RCC 7860 (cell line): ENCODE results near the gene ATAD3C.
"Not testable (repeated sequence)": the region's sequence is repeated elsewhere in the genome, so short reads cannot be mapped to it uniquely, and the experiment has no call there.

Experiments
- DNase-seq: peaks from one replicate; pipeline ENCODE4 v3.0.0-alpha.2; 2015; ENCODE audit warnings: low spot score
- FAIRE-seq: peaks from 2 replicates; lab custom pipeline; 2012; peaks lifted over from hg19 to GRCh38; lab: Jason Lieb, UNC

Gene ATAD3C

DNA sequence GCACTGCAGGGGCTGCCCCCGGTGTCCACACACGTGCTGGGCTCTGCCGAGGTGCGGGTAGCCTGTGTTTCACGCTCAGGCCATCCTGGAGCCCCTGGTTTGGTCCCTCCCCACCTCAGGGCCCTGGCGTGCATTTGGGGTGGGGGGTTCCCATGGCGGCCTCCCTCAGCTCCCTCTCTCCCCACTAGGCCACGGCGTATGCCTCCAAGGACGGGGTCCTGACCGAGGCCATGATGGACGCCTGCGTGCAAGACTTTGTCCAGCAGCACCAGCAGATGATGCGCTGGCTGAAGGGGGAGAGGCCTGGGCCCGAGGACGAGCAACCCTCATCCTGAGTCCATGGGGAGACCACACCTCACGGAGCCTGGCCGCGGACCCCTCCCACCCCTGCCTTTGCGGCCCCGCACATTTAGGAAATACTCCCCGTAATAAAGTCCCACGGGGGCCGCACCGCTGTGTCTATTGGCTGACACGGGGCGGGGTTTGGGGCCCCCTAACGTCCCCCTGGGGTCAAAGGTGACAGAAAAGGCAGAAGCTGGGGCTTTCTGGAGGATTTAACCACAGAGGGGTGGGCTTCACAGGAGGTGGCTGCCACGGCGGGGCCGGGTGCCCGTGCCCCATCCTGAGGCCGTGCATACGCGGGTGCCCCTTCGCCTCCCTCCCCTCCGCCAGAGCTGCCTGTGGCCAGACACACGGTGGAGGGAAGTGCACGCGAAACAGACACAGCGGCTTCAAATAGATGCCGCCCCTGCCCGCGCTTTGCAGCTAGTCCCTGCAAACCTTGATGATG, 18.9 kb downstream of the ATAD3C start:
- not testable (repeated sequence) for FAIRE-seq, DNase-seq

DNA sequence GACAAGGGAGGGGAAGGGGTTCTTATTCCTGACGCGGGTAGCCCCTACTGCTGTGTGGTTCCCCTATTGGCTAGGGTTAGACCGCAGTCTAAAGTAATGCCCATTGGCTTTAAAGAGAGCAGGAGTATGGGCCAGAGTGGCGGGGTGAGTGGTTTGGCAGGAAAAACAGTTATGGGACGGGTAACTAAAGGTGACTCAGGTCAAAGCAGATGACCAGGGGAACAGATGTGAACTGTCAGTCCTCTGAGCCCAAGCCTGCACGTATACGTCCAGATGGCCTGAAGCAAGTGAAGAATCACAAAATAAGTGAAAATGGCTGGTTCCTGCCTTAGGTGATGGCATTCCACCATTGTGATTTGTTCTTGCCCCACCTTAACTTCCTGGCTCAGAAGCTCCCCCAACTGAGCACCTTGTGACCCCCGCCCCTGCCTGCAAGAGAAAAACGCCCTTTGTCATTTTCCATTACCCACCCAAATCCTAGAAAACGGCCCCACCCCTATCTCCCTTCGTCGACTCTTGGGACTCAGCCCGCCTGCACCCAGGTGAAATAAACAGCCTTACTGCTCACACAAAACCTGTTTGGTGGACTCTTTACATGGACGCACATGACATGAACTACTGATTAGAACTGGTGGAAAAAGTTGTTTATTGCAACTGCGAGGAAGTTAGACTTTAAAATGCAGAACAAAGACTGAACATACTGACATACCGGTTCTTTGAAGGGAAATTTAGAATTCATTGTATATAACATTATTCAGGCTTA, 21.3 kb downstream of the ATAD3C start:
- DNase-seq, result no peak
- no peak for FAIRE-seq

DNA sequence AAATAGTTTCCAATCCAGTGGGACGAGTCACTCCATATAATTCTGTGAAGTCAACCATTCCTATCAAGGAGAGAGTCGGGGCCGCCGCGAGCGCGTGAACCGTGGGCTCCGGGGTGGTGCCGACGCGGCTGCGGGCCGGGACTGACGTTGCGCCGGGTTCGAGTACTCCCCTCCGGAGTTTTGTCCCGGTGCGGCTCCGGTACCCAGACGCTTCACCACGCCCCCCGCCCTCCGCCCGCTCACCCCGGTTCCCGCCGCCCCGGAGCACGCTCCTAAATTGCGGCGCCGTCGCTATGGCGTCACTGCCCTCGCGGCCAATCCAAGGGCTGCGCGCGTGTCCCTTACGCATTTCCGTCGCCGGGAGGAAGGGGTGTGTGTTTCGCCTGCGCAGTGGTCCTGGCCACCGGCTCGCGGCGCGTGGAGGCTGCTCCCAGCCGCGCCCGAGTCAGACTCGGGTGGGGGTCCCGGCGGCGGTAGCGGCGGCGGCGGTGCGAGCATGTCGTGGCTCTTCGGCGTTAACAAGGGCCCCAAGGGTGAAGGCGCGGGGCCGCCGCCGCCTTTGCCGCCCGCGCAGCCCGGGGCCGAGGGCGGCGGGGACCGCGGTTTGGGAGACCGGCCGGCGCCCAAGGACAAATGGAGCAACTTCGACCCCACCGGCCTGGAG, 22.0 kb downstream of the ATAD3C start, which contains the start of gene ATAD3B:
ATAD3B (plus strand) TSS at position 377 of the 664 bp plus-strand sequence; CDS start at position 497, 120 bp downstream.
- FAIRE-seq, result no peak

DNA sequence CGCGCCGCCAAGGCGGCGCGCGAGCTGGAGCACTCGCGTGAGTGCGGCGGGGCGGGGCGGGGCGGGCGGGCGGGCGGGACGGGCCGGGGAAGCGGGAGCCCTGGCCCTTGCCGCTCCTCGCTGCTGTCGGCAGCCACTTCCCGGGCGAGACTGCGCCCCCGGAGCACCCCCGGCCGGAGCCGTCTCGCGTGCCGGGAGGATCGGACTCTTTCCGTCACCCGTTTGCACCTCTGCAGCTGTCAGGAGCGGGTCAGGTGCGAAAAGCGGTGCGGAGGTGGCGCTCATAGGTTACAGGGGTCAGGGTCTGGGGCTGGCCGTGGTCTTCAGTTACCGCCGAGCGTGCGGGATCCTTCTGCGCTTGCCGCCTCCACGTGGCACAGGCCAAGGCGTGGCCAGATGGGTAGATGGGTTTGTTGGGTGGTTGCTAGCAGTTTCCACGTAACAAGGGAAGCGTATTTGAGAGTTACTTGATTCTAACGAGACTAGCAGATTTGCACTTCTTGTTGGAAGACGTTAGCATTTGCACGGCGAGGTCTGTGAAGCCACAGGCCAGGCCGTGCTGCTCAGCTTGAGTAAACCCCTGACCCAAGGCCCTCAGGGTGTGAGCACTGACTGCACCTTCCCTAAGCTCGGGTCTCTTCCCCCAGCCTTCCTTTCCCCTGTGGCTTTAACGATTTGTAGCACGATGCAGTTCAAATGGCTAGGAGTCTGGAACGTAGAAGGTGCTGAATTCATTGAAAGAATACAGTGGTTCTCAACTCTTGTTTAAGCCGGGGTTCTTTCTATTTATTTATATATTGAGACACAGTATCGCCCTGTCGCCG, 22.8 kb downstream of the ATAD3C start:
- not testable (repeated sequence) for DNase-seq, FAIRE-seq

More for the DNA sequence above, 22.0 kb downstream of the ATAD3C start, which contains the start of gene ATAD3B:
- DNase-seq, result peak; percentile 79

DNA sequence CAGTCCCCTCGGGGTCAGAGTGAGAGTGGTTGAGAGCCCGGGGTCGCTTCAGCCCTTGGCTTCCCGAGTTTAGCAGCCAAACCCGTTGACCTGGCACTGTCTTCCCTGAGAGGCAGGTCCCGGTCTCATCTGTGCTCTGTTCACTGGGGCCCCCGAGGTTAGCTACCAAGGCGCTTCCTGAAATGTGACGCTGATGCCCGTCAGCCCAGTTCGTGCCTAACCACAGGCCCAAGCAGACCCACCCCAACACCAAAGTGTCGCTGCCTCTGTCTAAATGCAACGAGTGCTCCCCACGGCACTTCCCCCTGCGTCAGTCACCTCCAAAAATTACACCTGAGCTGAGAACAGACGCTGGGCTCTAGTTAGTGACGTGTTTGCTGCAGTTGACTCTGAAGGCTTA, 26.5 kb downstream of the ATAD3C start:
- FAIRE-seq, DNase-seq: not testable (repeated sequence)

DNA sequence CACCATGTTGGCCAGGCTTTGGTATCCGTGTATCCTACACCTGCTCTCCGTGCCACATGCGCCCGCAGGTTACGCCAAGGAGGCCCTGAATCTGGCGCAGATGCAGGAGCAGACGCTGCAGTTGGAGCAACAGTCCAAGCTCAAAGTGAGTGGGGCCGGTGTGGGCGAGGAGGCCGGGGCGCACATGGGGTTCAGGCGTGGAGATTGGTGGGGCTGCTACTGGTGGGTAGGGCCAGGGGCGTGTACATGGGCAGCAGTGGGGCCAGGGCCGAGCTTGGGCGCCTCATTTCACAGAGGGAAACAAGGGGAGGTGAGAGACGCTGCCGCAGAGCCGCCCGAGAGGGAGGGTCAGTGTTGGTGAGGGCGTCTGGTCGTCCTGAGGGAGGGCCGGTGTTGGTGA, 27.7 kb downstream of the ATAD3C start:
- FAIRE-seq, result no peak
- DNase-seq, result no peak

DNA sequence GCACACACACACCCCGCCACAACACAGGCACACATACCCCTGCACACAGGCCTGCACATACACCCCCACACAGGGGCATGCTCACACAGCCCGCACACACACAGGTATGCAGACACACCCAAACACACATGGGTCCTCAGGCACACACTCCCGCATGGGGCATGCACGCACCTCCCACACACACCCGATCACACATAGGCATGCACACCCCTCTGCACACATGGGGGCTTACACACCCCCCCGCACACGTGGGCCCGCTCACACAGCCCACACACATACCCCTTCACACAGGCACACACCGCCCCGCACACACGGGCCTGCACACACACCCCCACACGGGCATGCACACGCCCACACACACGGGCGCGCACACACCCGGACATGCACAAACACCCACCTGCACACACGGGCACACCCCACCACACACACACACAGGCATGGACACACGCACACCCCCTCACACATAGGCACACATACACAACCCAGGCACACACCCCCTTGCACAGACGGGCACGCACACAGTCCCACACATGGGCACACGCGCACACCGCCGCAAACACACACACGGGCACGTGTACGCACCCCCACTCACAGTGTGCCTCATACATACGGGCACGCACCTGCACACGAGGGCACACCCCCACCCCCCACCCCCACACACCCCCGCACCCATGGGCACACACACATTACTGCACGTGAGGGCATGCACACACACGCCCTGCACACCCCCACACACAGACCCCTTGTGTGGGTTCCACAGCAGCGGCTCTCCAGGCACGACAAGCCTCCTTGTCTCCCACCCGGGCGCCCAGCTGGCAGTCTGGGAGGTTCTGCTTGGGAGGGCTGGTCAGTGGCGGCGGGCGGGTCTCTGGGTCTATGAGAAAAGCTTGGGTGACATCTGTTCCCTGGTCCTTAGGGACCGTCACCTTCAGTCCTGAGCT, 30.3 kb downstream of the ATAD3C start:
- DNase-seq (no peak), FAIRE-seq (no peak)

DNA sequence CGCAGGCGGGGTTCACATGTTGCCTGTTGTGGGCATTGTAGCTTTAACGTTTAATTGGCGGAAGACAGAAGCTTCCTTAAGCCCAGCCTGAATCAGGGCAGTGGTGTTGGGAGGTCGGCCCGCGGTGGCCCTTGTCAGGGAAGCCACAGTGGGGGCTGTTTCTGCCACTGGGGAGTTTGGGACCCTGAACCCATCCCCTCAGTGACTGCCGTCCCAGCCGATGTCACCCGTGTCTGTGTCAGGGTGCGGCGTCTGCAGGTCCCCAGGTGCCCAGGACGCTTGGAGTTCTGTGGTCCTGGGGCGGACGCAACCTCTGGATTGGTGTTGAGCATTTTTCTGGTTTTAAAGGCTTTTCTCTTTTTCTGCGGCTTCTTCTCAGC, 31.0 kb downstream of the ATAD3C start:
- FAIRE-seq, result not testable (repeated sequence)

DNA sequence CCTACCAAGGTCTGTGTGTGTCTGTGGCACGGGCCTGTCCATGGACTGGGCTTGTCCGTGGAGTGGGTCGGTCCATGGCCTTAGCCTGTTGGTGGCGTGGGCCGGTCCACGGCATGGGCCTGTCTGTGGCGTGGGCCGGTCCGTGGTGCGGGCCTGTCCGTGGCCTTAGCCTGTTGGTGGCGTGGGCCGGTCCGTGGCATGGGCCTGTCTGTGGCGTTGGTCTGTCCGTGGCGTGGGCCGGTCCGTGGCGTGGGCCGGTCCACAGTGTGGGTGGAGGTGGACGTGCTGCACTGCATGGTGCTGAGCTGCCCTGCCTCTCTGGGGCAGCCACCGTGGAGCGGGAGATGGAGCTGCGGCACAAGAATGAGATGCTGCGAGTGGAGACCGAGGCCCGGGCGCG, 32.3 kb downstream of the ATAD3C start:
- not testable (repeated sequence) for FAIRE-seq, DNase-seq

More for the DNA sequence above, 31.0 kb downstream of the ATAD3C start:
- not testable (repeated sequence) for DNase-seq

DNA sequence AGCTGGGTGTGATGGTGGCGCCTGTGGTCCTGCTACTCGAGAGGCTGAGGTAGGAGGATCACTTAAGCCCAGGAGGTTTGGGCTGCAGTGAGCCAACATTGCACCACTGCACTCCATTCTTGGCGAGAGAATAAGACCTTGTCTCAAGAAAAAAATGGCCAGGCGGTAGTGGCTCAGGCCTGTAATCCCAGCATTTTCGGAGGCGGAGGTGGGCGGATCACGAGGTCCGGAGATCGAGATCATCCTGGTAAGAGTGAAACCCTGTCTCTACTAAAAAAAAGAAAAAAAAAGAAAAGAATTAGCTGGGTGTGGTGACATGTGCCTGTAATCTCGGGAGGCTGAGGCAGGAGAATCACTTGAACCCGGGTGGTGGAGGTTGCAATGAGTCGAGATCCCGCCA, 33.4 kb downstream of the ATAD3C start:
- DNase-seq (no peak), FAIRE-seq (no peak)

DNA sequence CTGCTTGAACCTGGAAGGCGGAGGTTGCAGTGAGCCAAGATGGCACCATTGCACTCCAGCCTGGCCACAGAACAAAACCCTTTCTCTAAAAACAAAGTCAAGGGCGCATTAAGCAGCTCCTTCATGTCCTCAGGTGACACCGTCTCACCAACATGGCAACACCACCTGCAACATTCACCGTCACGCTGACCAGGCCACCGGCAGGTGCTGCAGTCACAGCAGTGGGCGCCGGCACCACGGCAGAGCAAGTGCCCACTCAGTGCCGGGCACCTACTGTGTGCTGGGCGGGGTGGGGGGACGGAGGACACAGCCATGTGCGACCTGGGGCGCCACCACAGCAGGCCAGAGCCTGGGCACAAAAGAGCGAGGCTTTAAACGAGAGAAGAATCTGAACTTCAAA, 34.2 kb downstream of the ATAD3C start:
- no peak for FAIRE-seq
- no peak for DNase-seq

DNA sequence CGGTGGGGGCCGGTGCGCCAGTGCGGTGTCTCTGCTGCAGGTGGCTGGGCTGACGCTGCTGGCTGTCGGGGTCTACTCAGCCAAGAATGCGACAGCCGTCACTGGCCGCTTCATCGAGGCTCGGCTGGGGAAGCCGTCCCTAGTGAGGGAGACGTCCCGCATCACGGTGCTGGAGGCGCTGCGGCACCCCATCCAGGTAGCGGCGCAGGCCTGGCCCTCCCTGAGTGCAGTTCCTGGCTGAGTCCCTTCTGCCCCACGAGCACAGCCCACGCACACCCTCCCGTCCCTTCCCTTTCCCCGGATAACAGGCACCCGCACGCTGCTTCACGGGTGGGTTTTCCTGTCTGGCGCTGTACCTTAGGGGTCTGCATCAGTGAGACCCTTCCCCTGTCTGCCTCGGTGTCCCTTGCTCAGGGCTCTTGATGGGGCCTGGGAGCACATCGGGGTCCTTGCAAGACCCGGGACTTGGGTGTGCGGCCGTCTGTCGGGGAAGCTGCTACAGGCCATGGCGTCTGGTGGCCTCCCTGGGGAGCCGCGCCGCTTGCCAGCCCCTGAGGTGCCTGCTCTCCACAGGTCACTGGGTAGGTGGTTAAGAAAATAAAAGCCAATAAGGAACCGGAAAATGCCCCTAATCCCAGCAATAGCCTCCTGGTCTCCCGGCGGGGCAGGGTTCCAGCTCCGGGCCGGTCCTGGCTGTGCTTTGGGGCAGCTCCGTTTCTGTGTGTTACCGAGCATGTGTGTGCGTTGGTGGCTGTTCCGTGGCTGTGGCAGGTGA, 35.7 kb downstream of the ATAD3C start:
- FAIRE-seq, DNase-seq: not testable (repeated sequence)

DNA sequence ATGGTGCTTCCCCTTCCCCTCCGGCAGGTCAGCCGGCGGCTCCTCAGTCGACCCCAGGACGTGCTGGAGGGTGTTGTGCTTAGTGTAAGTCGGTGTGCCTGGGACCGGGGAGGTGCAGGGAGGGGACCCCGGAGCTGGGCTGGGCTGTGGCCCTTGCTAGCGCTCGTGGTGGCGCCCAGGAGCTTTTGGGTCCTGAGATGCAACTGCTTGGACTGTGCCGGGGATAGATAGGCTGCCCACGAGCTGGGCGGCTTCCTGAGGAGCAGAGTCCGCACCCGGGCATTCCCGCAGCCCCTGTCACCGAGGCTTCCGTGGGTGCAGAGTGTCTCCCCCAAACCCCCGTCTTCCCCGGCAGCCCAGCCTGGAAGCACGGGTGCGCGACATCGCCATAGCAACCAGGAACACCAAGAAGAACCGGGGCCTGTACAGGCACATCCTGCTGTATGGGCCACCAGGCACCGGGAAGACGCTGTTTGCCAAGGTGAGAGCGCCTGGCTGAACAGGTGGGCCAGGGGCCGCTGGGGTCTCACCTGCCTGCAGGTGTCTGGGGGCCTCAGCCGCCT, 36.3 kb downstream of the ATAD3C start:
- not testable (repeated sequence) for DNase-seq

DNA sequence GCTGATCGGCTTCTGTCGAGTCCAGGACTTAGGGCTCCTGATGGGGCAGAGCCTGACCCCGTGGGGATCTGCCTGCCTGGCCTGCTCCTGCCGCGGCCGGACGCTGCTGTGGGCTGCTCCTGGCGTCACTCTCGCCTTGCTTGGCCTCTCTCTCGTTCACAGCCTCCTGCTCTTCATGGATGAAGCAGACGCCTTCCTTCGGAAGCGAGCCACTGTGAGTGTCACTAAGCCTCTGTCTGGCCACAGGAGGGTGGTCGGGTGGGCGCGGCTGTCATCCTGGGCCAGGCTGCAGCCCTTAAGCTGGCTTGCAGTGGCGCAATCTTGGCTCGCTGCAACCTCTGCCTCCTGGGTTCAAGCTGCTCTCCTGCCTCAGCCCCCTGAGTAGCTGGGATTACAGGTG, 38.2 kb downstream of the ATAD3C start:
- FAIRE-seq (no peak), DNase-seq (no peak)

More for the DNA sequence above, 36.3 kb downstream of the ATAD3C start:
- not testable (repeated sequence) for FAIRE-seq

DNA sequence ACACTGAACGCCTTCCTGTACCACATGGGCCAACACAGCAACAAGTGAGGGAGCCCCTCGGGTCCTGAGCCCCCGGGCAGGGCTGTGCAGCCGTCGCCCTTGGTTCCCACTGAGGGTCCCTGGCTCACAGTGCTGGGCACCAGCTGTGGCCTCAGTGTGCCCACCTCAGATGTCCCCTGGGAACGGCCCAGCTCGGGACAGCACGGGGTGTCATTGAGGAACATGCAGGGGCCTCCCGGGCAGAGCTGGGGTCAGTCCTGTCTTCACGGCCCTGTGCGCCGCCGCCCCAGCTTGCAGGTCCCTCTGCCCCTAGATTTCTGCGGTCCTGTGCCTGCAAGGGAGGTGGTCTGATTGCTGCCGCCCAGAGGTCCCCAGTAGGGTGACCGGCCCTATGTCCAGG, 39.7 kb downstream of the ATAD3C start:
- DNase-seq, result no peak
- FAIRE-seq, result no peak

DNA sequence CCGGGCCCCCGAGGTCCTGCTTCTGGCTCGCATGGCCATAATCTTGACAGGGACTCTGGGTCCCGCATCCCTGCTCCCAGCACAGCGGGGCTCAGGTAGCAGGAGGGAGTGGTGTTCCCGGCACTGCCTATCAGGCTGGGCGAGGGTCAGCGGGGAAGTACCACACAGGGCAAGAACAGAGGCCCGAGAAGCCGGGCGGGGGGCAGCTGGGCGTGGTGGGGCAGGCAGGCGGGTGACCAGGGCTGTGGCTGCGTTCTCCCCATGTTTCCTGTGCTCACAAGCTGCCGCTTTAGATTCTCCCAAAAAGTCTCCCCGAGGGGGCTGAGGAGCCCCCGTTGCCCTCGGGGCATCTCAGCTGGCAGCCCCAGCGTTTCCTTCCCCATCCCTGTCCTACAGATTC, 40.4 kb downstream of the ATAD3C start:
- DNase-seq (no peak), FAIRE-seq (no peak)

DNA sequence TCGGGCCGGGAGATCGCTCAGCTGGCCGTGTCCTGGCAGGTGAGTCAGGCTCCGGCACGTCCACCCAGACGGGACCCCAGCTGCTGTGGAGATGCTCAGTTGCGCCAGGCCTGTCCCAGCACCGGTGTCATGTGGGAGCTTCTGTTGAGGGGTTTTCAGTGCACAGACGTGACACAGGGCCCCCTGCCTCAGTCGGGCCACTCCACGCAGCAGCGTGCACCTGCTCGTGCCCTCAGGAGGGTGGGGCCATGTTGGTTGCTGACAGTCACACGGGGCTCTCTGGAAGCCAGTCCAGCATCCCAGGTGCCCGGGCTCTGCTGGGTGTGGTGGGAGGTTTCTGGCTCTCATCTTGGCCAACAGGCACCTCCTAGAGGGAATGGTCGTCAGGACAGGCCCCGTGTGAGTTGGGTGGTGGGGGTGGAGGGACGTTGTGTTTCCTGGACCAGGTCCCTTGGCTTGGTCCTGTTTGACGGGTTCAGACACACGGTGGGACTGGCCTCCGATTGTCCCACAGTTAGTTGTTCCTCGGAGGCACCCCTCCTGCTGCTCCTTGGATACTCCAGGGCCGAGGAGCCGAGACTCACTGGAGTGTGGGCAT, 41.2 kb downstream of the ATAD3C start:
- no peak for DNase-seq
- FAIRE-seq, result no peak

DNA sequence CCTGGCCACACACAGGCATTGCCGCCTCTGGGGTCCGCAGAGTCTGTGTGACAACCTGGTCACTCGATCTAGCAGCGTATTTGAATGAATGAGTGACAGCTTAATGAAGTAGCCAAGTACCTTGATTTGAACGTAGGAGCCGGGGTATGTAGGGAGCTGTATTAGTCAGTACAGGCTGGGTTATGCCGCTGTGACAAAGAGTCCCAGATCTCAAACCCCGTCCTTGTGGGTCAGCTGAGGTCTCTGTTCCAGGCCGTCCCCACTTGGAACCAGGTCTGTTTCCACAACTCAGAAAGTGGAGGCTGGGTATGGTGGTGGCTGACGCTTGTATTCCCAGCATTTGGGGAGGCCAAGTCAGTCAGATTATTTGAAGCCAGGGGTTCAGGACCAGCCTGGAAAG, 42.1 kb downstream of the ATAD3C start:
- DNase-seq (no peak), FAIRE-seq (no peak)
